H1 (cell line): ENCODE results near the gene RPUSD2. TPM values are rescaled to one million over a fixed set of nuclear protein-coding genes. Genes with fewer than 3 reads are reported as not detected.

ENCODE experiments used
- CTCF ChIA-PET: fragments of 300-600 bp; sonication (Branson Sonifier 250); formaldehyde crosslinking; loops from one replicate; lab custom pipeline; 2021; ENCODE audit not compliant: partially characterized antibody; lab: Charles Lee
- POLR2A ChIA-PET: fragments of 300-600 bp; sonication (Branson Sonifier 250); formaldehyde crosslinking; loops from one replicate; lab custom pipeline; 2021; ENCODE audit warnings: inconsistent platforms; ENCODE audit not compliant: partially characterized antibody; lab: Charles Lee
- DNase-seq, 2 experiments: peaks; one replicate each; pipeline versions ENCODE4 v3.0.0 to v3.0.0-alpha.2; 2010 to 2022; ENCODE audit warnings: low spot score in 2 of 2, low read depth in 1 of 2, mixed read lengths in 1 of 2
- FAIRE-seq: peaks from 2 replicates; lab custom pipeline; 2011; peaks lifted over from hg19 to GRCh38; lab: Jason Lieb, UNC
- H2AFZ ChIP-seq: 2 replicates; pipeline ENCODE4 v1.8.1; 2012; ENCODE audit warnings: low read length, inconsistent platforms
- H2AK5ac ChIP-seq: 2 replicates; pipeline ENCODE4 v1.6.1; 2013; ENCODE audit warnings: low read depth, low read length
- H2BK120ac ChIP-seq: replicated peaks from 2 replicates; pipeline ENCODE3; 2013; ENCODE audit warnings: low read depth, low read length, inconsistent platforms
- H2BK12ac ChIP-seq: 2 replicates; pipeline ENCODE4 v1.6.1; 2013; ENCODE audit warnings: low read depth, low read length
- H2BK15ac ChIP-seq: 2 replicates; pipeline ENCODE4 v1.6.1; 2013; ENCODE audit warnings: low read length
- H2BK20ac ChIP-seq: 2 replicates; pipeline ENCODE4 v1.6.1; 2013; ENCODE audit warnings: low read length
- H2BK5ac ChIP-seq: 2 replicates; pipeline ENCODE4 v1.6.1; 2013; ENCODE audit warnings: low read depth, low read length
- H3K14ac ChIP-seq: 2 replicates; pipeline ENCODE4 v1.6.1; 2013; ENCODE audit warnings: inconsistent platforms; ENCODE audit not compliant: insufficient read length
- H3K18ac ChIP-seq: 2 replicates; pipeline ENCODE4 v1.6.1; 2013; ENCODE audit warnings: low read length; ENCODE audit errors: extremely low read depth
- H3K23ac ChIP-seq: 2 replicates; pipeline ENCODE4 v1.6.1; 2013; ENCODE audit warnings: inconsistent platforms; ENCODE audit not compliant: insufficient read length
- H3K23me2 ChIP-seq: 2 replicates; pipeline ENCODE4 v1.6.1; 2013; ENCODE audit warnings: low read depth, low read length
- H3K27ac ChIP-seq: 2 replicates; pipeline ENCODE4 v1.6.1; 2011; ENCODE audit warnings: low read depth, low read length, inconsistent platforms
- H3K27me3 ChIP-seq, 4 experiments: replicated peaks in 1 of 4; 1 replicate in 1 of 4; 2 replicates in 3 of 4; pipeline versions ENCODE4 v1.6.1 to v1.8.1; 2011 to 2013; ENCODE audit warnings: low read length in 3 of 4, mild to moderate bottlenecking in 3 of 4, inconsistent platforms in 2 of 4, mixed read lengths in 2 of 4, moderate library complexity in 1 of 4; ENCODE audit not compliant: control insufficient read depth in 3 of 4, insufficient read depth in 3 of 4; ENCODE audit errors: extremely low read depth in 1 of 4
- H3K36me3 ChIP-seq, 4 experiments: 2 replicates each; pipeline versions ENCODE4 v1.6.1 to v1.8.1; 2011 to 2013; ENCODE audit warnings: mild to moderate bottlenecking in 4 of 4, low read length in 3 of 4, moderate library complexity in 2 of 4, control low read depth in 1 of 4, inconsistent platforms in 1 of 4; ENCODE audit not compliant: insufficient read depth in 4 of 4, control insufficient read depth in 2 of 4
- H3K4ac ChIP-seq: replicated peaks from 2 replicates; pipeline ENCODE3; 2013; ENCODE audit warnings: low read length, low read depth, mixed read lengths, inconsistent platforms; ENCODE audit not compliant: insufficient read length
- H3K4me1 ChIP-seq, 4 experiments: replicated peaks in 1 of 4; 1 replicate in 1 of 4; 2 replicates in 3 of 4; pipeline versions ENCODE4 v1.6.1 to v1.8.1; 2011 to 2013; ENCODE audit warnings: low read length in 3 of 4, inconsistent platforms in 2 of 4, mixed read lengths in 1 of 4; ENCODE audit not compliant: insufficient read depth in 4 of 4, control insufficient read depth in 3 of 4
- H3K4me2 ChIP-seq, 2 experiments: 2 replicates each; pipeline versions ENCODE4 v1.6.1 to v1.8.1; 2011 to 2013; ENCODE audit warnings: low read depth in 2 of 2, low read length in 2 of 2, control low read depth in 1 of 2, inconsistent platforms in 1 of 2, mild to moderate bottlenecking in 1 of 2; ENCODE audit not compliant: insufficient read depth in 1 of 2
- H3K4me3 ChIP-seq, 4 experiments: fragments of 200-600, 300-600 bp in 1 of 4; sonication (generic), shearing (Covaris generic), sonication (Bioruptor Twin) in 1 of 4; 2 replicates each; pipeline versions ENCODE4 v1.5.1 to v1.8.1; 2011 to 2016; ENCODE audit warnings: low read length in 4 of 4, low read depth in 3 of 4, control low read depth in 2 of 4, inconsistent platforms in 2 of 4, mild to moderate bottlenecking in 2 of 4, mixed read lengths in 1 of 4, moderate library complexity in 1 of 4; ENCODE audit not compliant: insufficient read depth in 2 of 4; ENCODE audit errors: extremely low read depth in 1 of 4
- H3K56ac ChIP-seq: replicated peaks from 2 replicates; pipeline ENCODE3; 2013; ENCODE audit warnings: low read depth, mild to moderate bottlenecking, mixed read lengths, low read length, inconsistent platforms; ENCODE audit not compliant: insufficient read length
- H3K79me1 ChIP-seq: 2 replicates; pipeline ENCODE4 v1.6.1; 2013; ENCODE audit warnings: low read depth, low read length, control low read depth
- H3K79me2 ChIP-seq, 2 experiments: 2 replicates each; pipeline versions ENCODE4 v1.6.1 to v1.8.1; 2012 to 2013; ENCODE audit warnings: low read length in 2 of 2, mild to moderate bottlenecking in 2 of 2, inconsistent platforms in 1 of 2; ENCODE audit not compliant: insufficient read depth in 2 of 2, control insufficient read depth in 1 of 2
- H3K9ac ChIP-seq, 4 experiments: replicated peaks in 1 of 4; 1 replicate in 1 of 4; 2 replicates in 3 of 4; pipeline versions ENCODE4 v1.6.1 to v1.8.1; 2011 to 2013; ENCODE audit warnings: low read depth in 3 of 4, low read length in 3 of 4, control low read depth in 2 of 4, mild to moderate bottlenecking in 2 of 4, moderate library complexity in 2 of 4, inconsistent platforms in 1 of 4; ENCODE audit errors: extremely low read depth in 1 of 4
- H3K9me3 ChIP-seq, 2 experiments: 2 replicates each; pipeline versions ENCODE4 v1.6.1 to v1.8.1; 2012 to 2013; ENCODE audit warnings: mild to moderate bottlenecking in 2 of 2, moderate library complexity in 2 of 2, control low read depth in 1 of 2, inconsistent platforms in 1 of 2, low read depth in 1 of 2, low read length in 1 of 2, mixed read lengths in 1 of 2; ENCODE audit not compliant: insufficient read depth in 2 of 2
- H4K20me1 ChIP-seq, 2 experiments: replicated peaks in 1 of 2; 2 replicates each; pipeline versions ENCODE3 to v1.8.1; 2011 to 2013; ENCODE audit warnings: inconsistent platforms in 2 of 2, low read length in 2 of 2, mild to moderate bottlenecking in 1 of 2; ENCODE audit not compliant: insufficient read depth in 2 of 2, control insufficient read depth in 1 of 2
- H4K5ac ChIP-seq: 2 replicates; pipeline ENCODE4 v1.6.1; 2013; ENCODE audit warnings: low read length, low read depth, mixed read lengths, inconsistent platforms; ENCODE audit not compliant: insufficient read length
- H4K8ac ChIP-seq: 2 replicates; pipeline ENCODE4 v1.8.0; 2013; ENCODE audit warnings: mild to moderate bottlenecking, moderate library complexity, low read length, inconsistent platforms; ENCODE audit not compliant: insufficient read depth; ENCODE audit errors: extremely low read depth
- H4K91ac ChIP-seq: replicated peaks from 2 replicates; pipeline ENCODE3; 2013; ENCODE audit warnings: low read length, mixed read lengths, inconsistent platforms; ENCODE audit not compliant: insufficient read length
- ASH2L ChIP-seq: fragments of 200-600, 300-600 bp; sonication (generic); IDR thresholded peaks from one replicate; pipeline ENCODE4 v1.7.1; 2017; ENCODE audit warnings: low read length
- ATF3 ChIP-seq: IDR thresholded peaks from 2 replicates; pipeline ENCODE4 v1.6.1; 2011; ENCODE audit warnings: low read depth, mild to moderate bottlenecking, low read length; ENCODE audit not compliant: insufficient read depth
- BRCA1 ChIP-seq: IDR thresholded peaks from 2 replicates; pipeline ENCODE4 v1.6.1; 2012; ENCODE audit warnings: low read depth, low read length, improper control_type of control experiment
- CBX8 ChIP-seq: fragments of 300-800, 300-1000 bp; sonication (generic); IDR thresholded peaks from 2 replicates; pipeline ENCODE4 v1.7.1; 2016; ENCODE audit warnings: low read depth, low read length, borderline replicate concordance
- CHD2 ChIP-seq: IDR thresholded peaks from 2 replicates; pipeline ENCODE4 v1.6.1; 2012; ENCODE audit warnings: low read length, improper control_type of control experiment
- EGR1 ChIP-seq: IDR thresholded peaks from 2 replicates; pipeline ENCODE4 v1.6.1; 2011; ENCODE audit warnings: low read depth, low read length, borderline replicate concordance
- MAFK ChIP-seq: IDR thresholded peaks from 2 replicates; pipeline ENCODE4 v1.6.1; 2012; ENCODE audit warnings: low read depth, mild to moderate bottlenecking, improper control_type of control experiment, low read length
- MAX ChIP-seq: IDR thresholded peaks from 2 replicates; pipeline ENCODE4 v1.6.1; 2012; ENCODE audit warnings: inconsistent platforms
- NANOG ChIP-seq: IDR thresholded peaks from 2 replicates; pipeline ENCODE4 v1.6.1; 2011; ENCODE audit warnings: low read length, low read depth, mild to moderate bottlenecking, inconsistent platforms; ENCODE audit not compliant: insufficient read depth, poor library complexity, severe bottlenecking
- POLR2AphosphoS5 ChIP-seq: IDR thresholded peaks from 2 replicates; pipeline ENCODE4 v1.6.1; 2011; ENCODE audit warnings: low read depth, low read length
- RXRA ChIP-seq: IDR thresholded peaks from 2 replicates; pipeline ENCODE4 v1.6.1; 2011; ENCODE audit warnings: low read depth, mild to moderate bottlenecking, low read length, moderate library complexity; ENCODE audit not compliant: insufficient read depth
- SP1 ChIP-seq: IDR thresholded peaks from 2 replicates; pipeline ENCODE4 v1.6.1; 2011; ENCODE audit warnings: low read depth, low read length
- TAF1 ChIP-seq: IDR thresholded peaks from 2 replicates; pipeline ENCODE4 v1.6.1; 2011; ENCODE audit warnings: mild to moderate bottlenecking, low read depth, low read length
- TBP ChIP-seq: IDR thresholded peaks from 2 replicates; pipeline ENCODE4 v1.6.1; 2011; ENCODE audit warnings: low read depth, low read length, improper control_type of control experiment
- ZNF274 ChIP-seq: IDR thresholded peaks from 2 replicates; pipeline ENCODE4 v1.7.0; 2012; ENCODE audit warnings: low read length, borderline replicate concordance; ENCODE audit errors: extremely low read depth
- WGBS, 2 experiments: shearing (Covaris generic) in 1 of 2; methylation state at CpG; one replicate each; pipeline versions ENCODE4 v1.1.6 to v1.1.7; 2013 to 2015; ENCODE audit warnings: low lambda C conversion rate in 2 of 2, mixed read lengths in 2 of 2, inconsistent platforms in 1 of 2, low coverage in 1 of 2, missing lambda C conversion rate in 1 of 2; ENCODE audit not compliant: insufficient replicate concordance in 2 of 2, insufficient coverage in 1 of 2, insufficient read length in 1 of 2; ENCODE audit errors: extremely low coverage in 1 of 2, missing lambda C conversion rate in 1 of 2; 5-methylcytosine and 5-hydroxymethylcytosine counted together
- polyA plus RNA-seq, 7 experiments: library from polyadenylated mRNA; depleted of rRNA in 3 of 7; stranded (reverse) in 5 of 7; unstranded in 2 of 7; fragments of >200 nt in 5 of 7; fragments of 200-250 nt in 2 of 7; gene quantifications; 1 replicate in 5 of 7; 2 replicates in 1 of 7; 4 replicates in 1 of 7; pipeline versions ENCODE4 v1.2.1 to v1.2.3, GENCODE V29; 2011 to 2013; ENCODE audit warnings: missing spikeins in 2 of 7, mixed read lengths in 2 of 7
- total RNA-seq: library from RNA; stranded (reverse); fragmentation: NEBNext Ultra II Directional; extraction: Animal tissue kit (Norgen Biotek cat#: 25700); gene quantifications from 2 replicates; pipeline ENCODE4 v1.2.1, GENCODE V29; 2021

The RPUSD2 gene
- total and polyA plus RNA-seq, 2 of the 8 experiments (the other 6 are each of a cell fraction or from before 2014, with no cell fraction given), result 14.5 to 28.5 TPM

GRCh38 chr15:40623361-40623760 is 54.3 kb downstream of the RPUSD2 start:
- Histone ChIP-seq H3K79me2 (no peaks in the 10 kb centered on the region), H3K23ac (no peak overlapping the region), H3K9me3 (no peaks in the 10 kb centered on the region), H3K23me2 (no peaks in the 10 kb centered on the region), H4K8ac (no peak overlapping the region), H2BK120ac (no peak overlapping the region), H3K4ac (no peak overlapping the region), H4K20me1 (no peaks in the 10 kb centered on the region), H2BK5ac (no peak overlapping the region), H4K5ac (no peak overlapping the region), H3K14ac (no peak overlapping the region), H2BK20ac (no peak overlapping the region), H3K27ac (no peak overlapping the region), H3K18ac (no peak overlapping the region), H2AFZ (no peak overlapping the region), H3K79me1 (no peaks in the 10 kb centered on the region), H2BK12ac (no peak overlapping the region), H3K4me3 (no peak overlapping the region), H3K9ac (no peak overlapping the region), H3K56ac (no peak overlapping the region), H3K4me1 (0 out of 7 replicates have a peak, but pooled peaks cover 0 to 2% (median 0%) of the 10 kb centered on the region in 4 experiments), H3K4me2 (no peak overlapping the region), H2BK15ac (no peak overlapping the region), H4K91ac (no peak overlapping the region), H2AK5ac (no peak overlapping the region), H3K27me3 (no peaks in the 10 kb centered on the region), H3K36me3 (peaks cover 0 to 12% (median 0%) of the 10 kb centered on the region in 4 experiments; a peak in 2 of 8 replicates)
- POLR2A ChIA-PET, result interaction anchor here (0.9 kb wide), 1 partner anchor 12 kb away, joined by 3 read pairs; no protein-coding TSS in a partner anchor
- no peak for DNase-seq
- FAIRE-seq, result no peak
- CTCF ChIA-PET, result no interaction called here
- 90% methylated on average over 2 of the region's 2 CpGs; no CpG with 5 or more reads in 1 of the 2 experiments for WGBS, 2 experiments
- TF ChIP-seq ZNF274 (no peak), EGR1 (no peak), MAX (no peak), BRCA1 (no peak), CHD2 (no peak), CBX8 (no peak), ATF3 (no peak), MAFK (no peak), NANOG (no peak), TBP (no peak), TAF1 (no peak), ASH2L (no peak), POLR2AphosphoS5 (no peak), RXRA (no peak), SP1 (no peak)
